Endothelial cell of umbilical vein (primary cell): ENCODE data around the gene TOMM6.

Experiments
- EZH2 ChIP-seq: IDR thresholded peaks from 2 replicates; pipeline ENCODE4 v1.6.1; 2012; ENCODE audit warnings: borderline replicate concordance, low read depth, mild to moderate bottlenecking, moderate library complexity, low read length, inconsistent platforms; ENCODE audit not compliant: severe bottlenecking
- FOS ChIP-seq: IDR thresholded peaks from 2 replicates; pipeline ENCODE4 v1.6.1; 2011; ENCODE audit warnings: mild to moderate bottlenecking, low read length, moderate library complexity, borderline replicate concordance; ENCODE audit not compliant: insufficient read depth
- MYC ChIP-seq: IDR thresholded peaks from one replicate; pipeline ENCODE4 v1.6.1; 2011; ENCODE audit warnings: mild to moderate bottlenecking, low read depth, low read length

DNA sequence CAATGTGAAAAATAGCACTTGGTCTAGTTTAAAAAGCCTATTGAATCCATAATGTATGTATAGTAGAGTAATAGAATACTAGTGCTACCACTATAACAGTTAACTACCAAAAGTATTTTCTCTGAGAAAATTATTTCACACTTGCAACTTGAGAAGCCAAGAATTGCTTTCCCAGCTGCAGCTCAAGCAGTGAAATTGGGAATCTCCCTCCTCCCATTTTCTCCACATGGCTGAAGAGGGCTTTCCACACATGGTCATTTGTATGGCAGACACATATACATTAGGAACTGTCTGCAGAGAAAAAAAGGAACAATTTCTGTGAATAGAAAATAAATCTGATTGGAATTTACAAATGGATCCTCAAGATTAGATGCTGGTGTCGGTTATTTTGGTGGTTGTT, 34.5 kb downstream of the TOMM6 start:
- no peak for TF ChIP-seq EZH2
- TF ChIP-seq FOS: no peak
- TF ChIP-seq MYC: no peak
